Uterus (tissue), 2 donors: ENCODE results near the gene TOR1AIP1.

ENCODE experiments used
- POLR2A ChIP-seq, 2 donors: fragments of 450-650 bp; IDR thresholded peaks; one replicate each; pipeline ENCODE4 v1.6.1; 2016; ENCODE audit warnings: antibody characterized with exemption in 2 of 2, mild to moderate bottlenecking in 1 of 2, moderate library complexity in 1 of 2
- TF ChIP-seq, protein P1 (sequence below), 4 experiments: fragments of 200-600 bp in 2 of 4; fragments of 450-650 bp in 2 of 4; sonication (generic) in 2 of 4; IDR thresholded peaks; one replicate each; pipeline ENCODE4 v1.5.1; 2016 to 2019; ENCODE audit warnings: antibody characterized with exemption in 4 of 4, mild to moderate bottlenecking in 2 of 4, moderate library complexity in 1 of 4

DNA sequence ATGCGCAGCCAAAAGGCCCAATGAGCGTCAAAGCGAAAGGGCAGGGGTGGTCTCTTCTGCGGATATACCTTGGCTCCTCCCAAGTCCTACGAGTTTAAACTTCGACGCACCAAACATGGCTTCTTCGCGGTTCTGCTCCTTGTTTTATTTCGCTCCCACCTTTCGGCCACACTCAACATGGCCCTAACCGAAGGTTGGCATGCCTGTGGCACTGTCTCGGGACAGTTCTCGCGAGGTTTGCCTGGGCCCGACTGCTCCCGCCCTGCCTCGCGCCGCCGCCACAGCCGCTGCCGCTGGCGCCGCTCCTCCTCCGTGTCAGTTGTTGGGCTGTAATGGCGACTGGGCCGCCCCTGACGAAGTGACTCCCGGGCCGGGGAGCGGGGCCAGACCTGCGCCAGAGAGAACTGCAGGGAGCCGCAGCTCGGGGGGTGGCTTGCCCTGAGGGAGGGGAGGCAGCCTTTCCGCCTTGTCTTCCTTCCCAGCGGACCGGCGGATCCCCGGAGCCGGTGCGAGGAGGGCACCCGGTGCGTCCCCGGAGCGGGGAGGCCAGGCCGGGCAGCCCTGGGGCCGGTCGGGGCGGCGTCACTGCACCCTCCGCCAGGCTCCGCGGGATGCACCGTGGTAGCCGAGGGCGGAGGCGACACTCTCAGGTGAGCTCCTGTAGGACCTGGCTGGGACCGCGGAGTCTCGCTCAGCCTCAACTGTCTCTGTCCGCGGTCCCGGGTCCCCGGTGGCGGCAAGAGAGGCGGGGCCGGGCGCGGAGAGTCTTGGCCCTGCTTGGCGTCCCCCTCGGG, 72.6 kb downstream of the TOR1AIP1 start, which contains the start of gene CEP350:
- TF ChIP-seq, protein P1, sequence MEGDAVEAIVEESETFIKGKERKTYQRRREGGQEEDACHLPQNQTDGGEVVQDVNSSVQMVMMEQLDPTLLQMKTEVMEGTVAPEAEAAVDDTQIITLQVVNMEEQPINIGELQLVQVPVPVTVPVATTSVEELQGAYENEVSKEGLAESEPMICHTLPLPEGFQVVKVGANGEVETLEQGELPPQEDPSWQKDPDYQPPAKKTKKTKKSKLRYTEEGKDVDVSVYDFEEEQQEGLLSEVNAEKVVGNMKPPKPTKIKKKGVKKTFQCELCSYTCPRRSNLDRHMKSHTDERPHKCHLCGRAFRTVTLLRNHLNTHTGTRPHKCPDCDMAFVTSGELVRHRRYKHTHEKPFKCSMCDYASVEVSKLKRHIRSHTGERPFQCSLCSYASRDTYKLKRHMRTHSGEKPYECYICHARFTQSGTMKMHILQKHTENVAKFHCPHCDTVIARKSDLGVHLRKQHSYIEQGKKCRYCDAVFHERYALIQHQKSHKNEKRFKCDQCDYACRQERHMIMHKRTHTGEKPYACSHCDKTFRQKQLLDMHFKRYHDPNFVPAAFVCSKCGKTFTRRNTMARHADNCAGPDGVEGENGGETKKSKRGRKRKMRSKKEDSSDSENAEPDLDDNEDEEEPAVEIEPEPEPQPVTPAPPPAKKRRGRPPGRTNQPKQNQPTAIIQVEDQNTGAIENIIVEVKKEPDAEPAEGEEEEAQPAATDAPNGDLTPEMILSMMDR (IDR thresholded peaks at IDR 0.05) = peak in 1 of 4 experiments; percentile 2
- TF ChIP-seq POLR2A (IDR thresholded peaks at IDR 0.05) = peak; percentile 80 to 83
